IPS-20b (cell line): ENCODE data around the gene UBTF.

ENCODE experiments used
- H3K27ac ChIP-seq: one replicate; pipeline ENCODE4 v1.5.1; 2013; ENCODE audit warnings: low read length
- H3K27me3 ChIP-seq: 2 replicates; pipeline ENCODE4 v1.6.1; 2013; ENCODE audit warnings: mild to moderate bottlenecking, low read length, inconsistent platforms; ENCODE audit not compliant: insufficient read depth
- H3K36me3 ChIP-seq: 2 replicates; pipeline ENCODE4 v1.6.1; 2013; ENCODE audit warnings: low read depth, mild to moderate bottlenecking, inconsistent platforms, low read length, moderate library complexity; ENCODE audit not compliant: insufficient read depth
- H3K4me1 ChIP-seq: 2 replicates; pipeline ENCODE4 v1.6.1; 2013; ENCODE audit warnings: mild to moderate bottlenecking, control low read depth, inconsistent platforms, low read length, moderate library complexity; ENCODE audit not compliant: insufficient read depth
- H3K4me3 ChIP-seq: 2 replicates; pipeline ENCODE4 v1.5.1; 2013; ENCODE audit warnings: mild to moderate bottlenecking, low read length, inconsistent platforms
- H3K9ac ChIP-seq: 2 replicates; pipeline ENCODE4 v1.6.1; 2013; ENCODE audit warnings: low read depth, mild to moderate bottlenecking, inconsistent platforms, low read length, moderate library complexity
- H3K9me3 ChIP-seq: 2 replicates; pipeline ENCODE4 v1.6.1; 2013; ENCODE audit warnings: mild to moderate bottlenecking, low read depth, low read length, inconsistent platforms; ENCODE audit not compliant: insufficient read depth

UBTF gene

DNA sequence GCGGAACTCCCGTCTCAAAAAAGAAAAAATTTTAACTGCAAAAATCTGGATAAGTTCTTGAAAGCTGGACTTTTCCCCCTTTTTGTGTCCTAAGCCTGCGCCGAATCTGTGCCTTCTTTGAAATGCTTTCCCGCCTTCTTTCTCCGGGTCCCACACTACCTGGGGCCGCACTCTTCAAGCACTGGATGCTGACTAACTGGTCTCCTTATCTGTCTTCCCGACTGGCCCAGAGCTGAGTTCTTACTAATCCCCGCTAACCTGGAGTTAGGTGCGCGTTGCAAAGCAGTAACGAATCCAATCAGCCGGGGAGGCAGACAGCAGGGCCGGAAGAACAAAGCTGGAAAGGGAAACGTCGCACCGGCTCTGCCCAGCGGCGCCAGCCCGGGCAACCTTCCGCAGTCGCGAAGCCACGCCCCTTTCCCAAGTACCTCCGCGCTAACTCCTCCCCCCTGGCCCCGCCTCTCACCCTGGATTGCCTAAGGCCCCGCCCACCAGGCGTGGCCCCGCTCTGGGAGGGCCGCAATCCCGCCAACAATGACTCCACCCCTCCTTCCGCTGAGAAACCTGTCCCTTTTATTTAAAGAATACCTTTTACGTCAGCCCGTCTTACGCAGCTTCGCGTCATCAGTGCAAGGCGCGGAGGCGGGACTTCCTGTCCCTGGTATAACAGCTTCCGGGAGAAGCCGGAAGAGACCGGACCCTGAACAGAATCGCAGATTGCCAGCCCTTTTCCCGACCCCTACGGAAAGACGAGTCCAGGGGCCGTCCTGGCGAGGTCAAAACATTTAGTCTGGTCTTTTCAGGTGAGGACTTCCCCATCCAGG is 33.0 kb downstream of the UBTF start, which contains the start of gene TMUB2:
TSS of gene TMUB2 (plus strand) at position 666 of the 824 bp plus-strand sequence. CDS start 737 bp downstream, outside the sequence.
- peak within 1 kb of the TSS; percentile 99 for H3K4me3 ChIP-seq
- H3K9me3 ChIP-seq: no peaks in the 10 kb centered on the region
- peaks cover 3% of the 10 kb centered on the region for H3K4me1 ChIP-seq
- peak within 1 kb of the TSS; percentile 85 for H3K27ac ChIP-seq
- peak within 1 kb of the TSS; percentile 99 for H3K9ac ChIP-seq
- H3K36me3 ChIP-seq: peaks cover 47% of the 10 kb centered on the region
- no peaks in the 10 kb centered on the region for H3K27me3 ChIP-seq

DNA sequence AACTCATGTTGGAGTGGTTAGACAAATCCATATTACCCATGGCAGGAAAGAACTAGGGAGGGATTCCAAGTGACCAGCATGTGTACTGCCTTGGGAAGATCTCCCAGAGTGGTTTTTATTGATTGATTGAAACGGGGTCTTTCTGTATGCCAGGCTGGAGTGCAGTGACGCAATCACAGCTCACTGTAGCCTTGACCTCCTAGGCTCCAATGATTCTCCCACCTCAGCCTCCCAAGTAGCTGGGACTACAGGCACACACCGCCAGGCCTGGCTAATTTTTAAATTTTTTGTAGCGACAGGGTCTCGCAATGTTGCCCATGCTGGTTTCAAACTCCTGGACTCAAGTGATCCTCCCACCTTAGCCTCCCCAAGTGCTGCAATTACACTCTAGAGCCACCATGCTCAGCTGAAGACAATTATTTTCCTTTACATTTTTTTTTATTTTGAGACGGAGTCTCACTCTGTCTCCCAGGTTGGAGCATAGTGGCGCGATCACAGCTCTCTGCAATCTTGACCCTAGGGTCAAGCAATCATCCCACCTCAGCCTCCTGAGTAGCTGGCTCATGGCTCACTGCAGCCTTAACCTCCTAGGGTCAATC is 35.2 kb downstream of the UBTF start:
- Histone ChIP-seq H3K36me3 (peaks cover 39% of the 10 kb centered on the region), H3K9ac (no peak overlapping the region; the same call in 1 of the 2 replicates), H3K9me3 (no peaks in the 10 kb centered on the region), H3K4me3 (no peak overlapping the region; the same call in 1 of the 2 replicates), H3K27me3 (no peaks in the 10 kb centered on the region), H3K27ac (no peak overlapping the region), H3K4me1 (peaks cover 3% of the 10 kb centered on the region; the same call in 1 of the 2 replicates)

DNA sequence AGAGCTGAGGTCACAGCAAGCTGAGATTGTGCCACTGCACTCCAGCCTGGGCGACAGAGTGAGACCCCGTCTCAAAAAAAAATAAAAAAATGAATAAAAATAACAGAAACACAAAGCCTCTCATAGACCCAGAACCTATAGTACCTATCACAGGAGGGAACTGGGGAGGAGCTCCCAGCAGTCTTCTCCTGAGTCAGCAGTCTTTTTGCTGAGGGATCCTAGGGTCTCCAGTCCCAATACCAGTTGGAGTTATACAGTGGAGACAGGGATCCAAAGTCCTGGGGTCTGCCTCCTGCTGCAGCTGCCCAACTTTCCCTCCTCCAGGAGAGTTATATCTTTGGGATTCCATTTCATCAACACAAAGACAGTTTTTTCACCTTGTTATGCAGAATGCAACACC is 36.5 kb downstream of the UBTF start:
- peaks cover 41% of the 10 kb centered on the region for H3K36me3 ChIP-seq
- no peak overlapping the region for H3K27ac ChIP-seq
- no peak overlapping the region for H3K4me3 ChIP-seq
- H3K9ac ChIP-seq: no peak overlapping the region
- peaks cover 2% of the 10 kb centered on the region; the same call in 1 of the 2 replicates for H3K4me1 ChIP-seq
- H3K27me3 ChIP-seq: no peaks in the 10 kb centered on the region
- H3K9me3 ChIP-seq: no peaks in the 10 kb centered on the region

DNA sequence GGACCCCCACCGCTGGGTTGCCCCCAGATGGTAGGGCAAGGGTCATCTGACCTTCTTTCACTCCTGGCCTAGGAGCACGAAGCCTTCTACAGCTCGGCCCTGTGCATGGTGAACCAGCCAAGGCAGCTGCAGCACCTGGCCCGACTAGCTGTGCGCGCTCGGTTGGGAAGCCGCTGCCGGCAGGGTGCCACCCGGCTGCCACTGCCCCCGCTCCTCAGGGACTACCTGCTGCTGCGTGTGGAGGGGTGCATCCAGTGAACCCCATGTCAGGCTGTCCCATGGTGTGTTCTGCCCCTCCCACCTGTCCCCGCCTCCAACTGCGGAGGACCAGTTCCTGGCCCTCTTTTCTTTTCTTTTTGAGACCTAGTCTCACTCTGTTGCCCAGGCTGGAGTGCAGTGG is 41.3 kb downstream of the UBTF start:
- Histone ChIP-seq H3K36me3 (peaks cover 41% of the 10 kb centered on the region), H3K27me3 (no peaks in the 10 kb centered on the region), H3K4me1 (no peaks in the 10 kb centered on the region), H3K9me3 (no peaks in the 10 kb centered on the region), H3K4me3 (no peak overlapping the region), H3K9ac (no peak overlapping the region), H3K27ac (no peak overlapping the region)

DNA sequence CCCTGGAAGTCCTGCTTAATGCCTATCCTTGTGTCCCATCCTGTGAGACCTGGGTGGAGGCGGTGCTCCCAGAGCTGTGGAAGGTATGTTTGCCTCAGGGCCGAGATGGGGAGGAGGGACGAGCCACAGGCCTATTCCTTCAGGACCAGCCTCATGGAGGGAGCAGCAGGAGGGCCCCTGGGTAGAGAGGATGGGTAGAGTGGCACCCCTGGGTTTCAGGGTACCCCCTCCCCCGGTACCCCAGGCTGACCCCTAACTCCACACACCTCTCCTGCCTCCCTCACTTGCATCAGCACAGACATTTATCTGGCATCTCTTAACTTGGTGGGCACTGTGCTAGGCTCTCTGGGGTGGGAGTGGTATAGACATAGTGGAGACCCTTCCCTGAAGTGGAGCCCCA is 41.8 kb downstream of the UBTF start:
- H3K4me1 ChIP-seq: no peaks in the 10 kb centered on the region
- no peaks in the 10 kb centered on the region for H3K27me3 ChIP-seq
- no peak overlapping the region for H3K4me3 ChIP-seq
- H3K36me3 ChIP-seq: peaks cover 38% of the 10 kb centered on the region
- no peaks in the 10 kb centered on the region for H3K9me3 ChIP-seq
- H3K9ac ChIP-seq: no peak overlapping the region
- H3K27ac ChIP-seq: no peak overlapping the region

DNA sequence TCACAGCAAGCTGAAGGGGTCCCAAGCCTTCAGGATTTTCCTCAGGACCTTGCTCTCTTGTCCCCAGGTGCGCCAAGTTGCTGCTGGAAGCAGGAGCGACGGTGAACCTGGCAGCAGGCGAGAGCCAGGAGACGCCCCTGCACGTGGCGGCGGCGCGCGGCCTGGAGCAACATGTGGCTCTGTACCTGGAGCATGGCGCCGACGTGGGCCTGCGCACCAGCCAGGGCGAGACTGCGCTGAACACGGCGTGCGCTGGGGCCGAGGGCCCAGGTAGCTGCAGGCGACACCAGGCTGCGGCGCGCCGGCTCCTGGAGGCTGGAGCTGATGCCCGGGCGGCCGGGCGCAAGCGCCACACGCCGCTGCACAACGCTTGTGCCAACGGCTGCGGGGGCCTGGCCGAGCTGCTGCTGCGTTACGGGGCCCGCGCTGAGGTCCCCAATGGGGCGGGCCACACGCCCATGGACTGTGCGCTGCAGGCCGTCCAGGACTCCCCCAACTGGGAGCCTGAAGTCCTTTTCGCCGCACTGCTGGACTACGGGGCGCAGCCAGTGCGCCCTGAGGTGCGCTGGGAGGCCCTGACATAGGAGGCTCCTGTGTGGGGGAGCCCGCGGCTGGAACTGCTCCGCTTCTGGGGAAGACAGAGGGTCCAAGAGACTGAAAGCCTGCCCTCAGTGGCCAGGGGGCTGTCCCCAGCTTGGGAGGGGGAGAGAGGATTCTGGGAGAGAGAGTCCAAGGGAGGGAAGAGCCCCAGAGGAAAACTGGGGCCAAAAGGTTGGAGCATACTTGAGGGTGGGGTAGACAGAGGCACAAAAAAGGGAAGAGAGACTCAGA is 42.6 kb downstream of the UBTF start:
- Histone ChIP-seq H3K36me3 (peaks cover 30% of the 10 kb centered on the region), H3K4me1 (no peaks in the 10 kb centered on the region), H3K27ac (no peak overlapping the region)

DNA sequence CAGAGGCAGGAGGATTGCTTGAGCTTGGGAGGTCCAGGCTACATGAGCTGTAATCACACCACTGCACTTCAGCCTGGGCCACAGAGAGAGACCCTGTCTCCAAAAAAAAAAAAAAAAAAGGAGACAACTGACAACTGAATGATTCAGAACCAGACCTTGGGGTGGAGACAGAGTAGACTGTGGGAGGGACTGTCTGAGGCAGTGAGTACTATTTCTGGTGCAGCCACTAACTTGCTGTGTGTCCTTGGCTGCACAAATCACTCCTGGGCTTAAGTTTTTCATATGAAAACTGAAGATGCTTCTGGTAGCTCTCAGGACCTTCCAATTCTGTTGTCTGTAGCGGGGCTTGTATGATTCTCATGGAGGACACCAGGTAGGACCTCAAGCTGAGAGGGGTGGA is 43.2 kb downstream of the UBTF start:
- Histone ChIP-seq H3K9me3 (no peaks in the 10 kb centered on the region), H3K4me3 (no peak overlapping the region), H3K9ac (no peak overlapping the region), H3K36me3 (peaks cover 25% of the 10 kb centered on the region), H3K4me1 (no peaks in the 10 kb centered on the region), H3K27me3 (no peaks in the 10 kb centered on the region), H3K27ac (no peak overlapping the region)

More for the DNA sequence above, 42.6 kb downstream of the UBTF start:
- H3K27me3 ChIP-seq: no peaks in the 10 kb centered on the region
- H3K9ac ChIP-seq: no peak overlapping the region
- H3K9me3 ChIP-seq: no peaks in the 10 kb centered on the region
- H3K4me3 ChIP-seq: no peak overlapping the region

DNA sequence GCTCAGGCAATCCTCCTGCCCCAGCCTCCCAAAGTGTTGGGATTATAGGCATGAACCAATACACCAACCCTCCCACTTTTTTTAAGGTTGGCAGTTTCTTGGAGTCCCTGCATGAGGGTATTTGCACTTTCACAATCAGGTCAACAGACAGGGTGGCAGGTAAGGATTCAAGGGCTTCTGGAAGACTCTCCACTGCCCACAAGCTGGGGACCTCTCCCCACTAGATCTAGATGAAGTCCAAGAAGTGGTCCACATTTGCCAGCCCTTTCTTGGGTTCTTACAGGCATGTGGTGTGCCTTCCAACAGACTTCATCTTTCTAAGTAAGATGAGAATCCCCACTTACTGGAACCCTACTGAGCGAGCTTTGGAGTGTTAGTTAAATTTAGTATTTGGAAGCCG is 45.0 kb downstream of the UBTF start:
- no peaks in the 10 kb centered on the region; the same call in 1 of the 2 replicates for H3K4me1 ChIP-seq
- no peak overlapping the region for H3K4me3 ChIP-seq
- H3K9ac ChIP-seq: no peak overlapping the region
- H3K27me3 ChIP-seq: no peaks in the 10 kb centered on the region
- H3K36me3 ChIP-seq: peaks cover 25% of the 10 kb centered on the region
- H3K27ac ChIP-seq: no peak overlapping the region
- H3K9me3 ChIP-seq: no peaks in the 10 kb centered on the region

DNA sequence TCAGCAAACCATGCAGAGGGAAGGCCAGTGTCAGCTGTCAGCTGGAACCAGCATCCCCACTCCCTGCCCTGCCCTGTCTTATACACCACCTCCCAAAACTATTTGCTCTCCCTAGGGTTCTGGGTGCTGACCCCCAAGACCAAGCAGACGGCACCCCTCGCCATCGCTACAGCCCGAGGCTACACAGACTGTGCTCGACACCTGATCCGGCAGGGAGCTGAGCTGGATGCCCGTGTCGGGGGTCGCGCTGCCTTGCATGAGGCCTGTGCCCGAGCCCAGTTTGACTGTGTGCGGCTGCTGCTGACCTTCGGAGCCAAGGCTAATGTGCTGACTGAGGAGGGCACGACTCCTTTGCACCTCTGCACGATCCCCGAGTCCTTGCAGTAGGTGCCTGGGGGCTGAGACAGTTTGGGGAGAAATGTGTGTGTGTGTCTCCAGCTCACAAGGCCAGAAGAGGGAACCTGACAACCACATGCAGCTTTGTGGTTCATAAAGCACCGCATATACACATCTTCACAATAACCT is 47.5 kb downstream of the UBTF start:
- Histone ChIP-seq H3K27ac (no peak overlapping the region), H3K27me3 (no peaks in the 10 kb centered on the region), H3K4me3 (no peak overlapping the region), H3K36me3 (peaks cover 10% of the 10 kb centered on the region), H3K9me3 (no peaks in the 10 kb centered on the region), H3K9ac (no peak overlapping the region), H3K4me1 (no peaks in the 10 kb centered on the region; the same call in 1 of the 2 replicates)

DNA sequence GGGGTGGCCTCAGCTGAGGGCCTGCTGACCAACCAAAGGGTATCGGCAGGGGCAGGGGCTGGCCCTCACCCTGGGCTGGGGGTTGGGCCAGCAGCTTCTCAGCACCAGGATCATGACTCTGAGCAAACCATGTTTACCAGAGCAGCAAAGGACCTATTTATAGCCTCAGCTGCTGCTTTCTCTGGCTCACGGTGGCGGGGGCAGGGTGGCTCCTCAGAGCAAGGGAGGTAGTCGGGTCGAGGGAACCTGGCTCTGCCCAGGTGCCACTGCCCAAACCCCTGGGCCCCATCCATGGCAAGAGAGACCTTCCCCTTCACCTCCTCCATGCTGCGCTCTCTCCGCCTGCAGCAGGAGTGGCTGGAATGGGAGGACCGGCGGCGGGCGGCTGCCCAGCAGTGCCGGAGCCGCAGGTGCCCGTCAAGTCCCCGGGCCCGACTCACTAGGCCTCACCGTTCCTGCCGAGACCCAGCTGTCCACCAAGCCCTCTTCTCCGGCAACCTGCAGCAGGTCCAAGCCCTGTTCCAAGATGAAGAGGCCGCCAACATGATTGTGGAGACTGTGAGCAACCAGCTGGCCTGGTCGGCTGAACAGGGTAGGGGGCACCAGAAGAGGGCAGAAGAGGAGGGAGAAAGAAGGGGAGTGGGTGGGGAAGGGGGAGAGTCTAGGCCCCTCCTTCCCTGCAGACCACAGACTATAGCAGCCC is 48.8 kb downstream of the UBTF start, which contains the start of gene ASB16:
TSS of gene ASB16 (plus strand) at position 206 of the 703 bp plus-strand sequence. CDS start at position 292, 86 bp downstream.
- Histone ChIP-seq H3K27ac (peak within 1 kb of the TSS; percentile 15), H3K9me3 (no peaks in the 10 kb centered on the region), H3K4me3 (peak within 1 kb of the TSS; percentile 33; the same call in 1 of the 2 replicates), H3K9ac (peak within 1 kb of the TSS; percentile 46; the same call in 1 of the 2 replicates), H3K4me1 (no peaks in the 10 kb centered on the region; the same call in 1 of the 2 replicates), H3K27me3 (no peaks in the 10 kb centered on the region), H3K36me3 (peaks cover 4% of the 10 kb centered on the region; the same call in 1 of the 2 replicates)
